Astrocyte (in vitro differentiated cells and primary cell): Measurements from ENCODE around the gene PLIN5. TPM values are rescaled to one million over a fixed set of nuclear protein-coding genes. Genes with fewer than 3 reads are reported as not detected.

Experiments
- DNase-seq: peaks from one replicate; pipeline ENCODE4 v3.0.0-alpha.2; 2010; ENCODE audit warnings: low read depth
- FAIRE-seq: peaks from 2 replicates; lab custom pipeline; 2011; peaks lifted over from hg19 to GRCh38; lab: Jason Lieb, UNC
- H2AFZ ChIP-seq: 2 replicates; pipeline ENCODE4 v1.6.0; 2012; ENCODE audit warnings: low read depth, low read length, inconsistent platforms
- H3K27ac ChIP-seq: 2 replicates; pipeline ENCODE4 v1.5.1; 2011; ENCODE audit warnings: low read depth, low read length, inconsistent platforms
- H3K27me3 ChIP-seq: 2 replicates; pipeline ENCODE4 v1.6.0; 2011; ENCODE audit warnings: low read length, inconsistent platforms; ENCODE audit not compliant: insufficient read depth
- H3K36me3 ChIP-seq: 2 replicates; pipeline ENCODE4 v1.5.1; 2011; ENCODE audit warnings: low read length, inconsistent platforms; ENCODE audit not compliant: insufficient read depth
- H3K4me1 ChIP-seq: 2 replicates; pipeline ENCODE4 v1.5.1; 2011; ENCODE audit warnings: low read length, inconsistent platforms; ENCODE audit not compliant: insufficient read depth
- H3K4me2 ChIP-seq: 2 replicates; pipeline ENCODE4 v1.6.0; 2012; ENCODE audit warnings: low read length, inconsistent platforms
- H3K4me3 ChIP-seq: 2 replicates; pipeline ENCODE4 v1.5.1; 2011; ENCODE audit warnings: low read depth, mild to moderate bottlenecking, low read length, inconsistent platforms; ENCODE audit not compliant: insufficient read depth
- H3K79me2 ChIP-seq: 2 replicates; pipeline ENCODE4 v1.6.0; 2012; ENCODE audit warnings: mild to moderate bottlenecking, low read length, inconsistent platforms; ENCODE audit not compliant: insufficient read depth
- H3K9ac ChIP-seq: 2 replicates; pipeline ENCODE4 v1.6.0; 2012; ENCODE audit warnings: mild to moderate bottlenecking, low read length, inconsistent platforms
- H3K9me3 ChIP-seq: 2 replicates; pipeline ENCODE4 v1.5.1; 2012; ENCODE audit warnings: low read depth, mild to moderate bottlenecking, low read length, inconsistent platforms; ENCODE audit not compliant: insufficient read depth
- H4K20me1 ChIP-seq: 2 replicates; pipeline ENCODE4 v1.6.0; 2012; ENCODE audit warnings: low read length, inconsistent platforms; ENCODE audit not compliant: insufficient read depth
- H3K27ac Mint-ChIP-seq: one replicate; pipeline ENCODE4 v1.8.0; 2021; ENCODE audit warnings: mild to moderate bottlenecking, mixed read lengths; ENCODE audit not compliant: unreplicated experiment
- H3K27me3 Mint-ChIP-seq: one replicate; pipeline ENCODE4 v1.8.0; 2021; ENCODE audit warnings: low read depth, mixed read lengths; ENCODE audit not compliant: unreplicated experiment
- H3K36me3 Mint-ChIP-seq: one replicate; pipeline ENCODE4 v1.8.0; 2021; ENCODE audit warnings: low read depth, mixed read lengths; ENCODE audit not compliant: unreplicated experiment
- H3K4me1 Mint-ChIP-seq: one replicate; pipeline ENCODE4 v1.8.0; 2021; ENCODE audit warnings: low read depth, mixed read lengths; ENCODE audit not compliant: unreplicated experiment
- H3K4me3 Mint-ChIP-seq: one replicate; pipeline ENCODE4 v1.8.0; 2021; ENCODE audit warnings: mild to moderate bottlenecking, moderate library complexity, mixed read lengths; ENCODE audit not compliant: unreplicated experiment
- H3K9me3 Mint-ChIP-seq: one replicate; pipeline ENCODE4 v1.8.0; 2021; ENCODE audit warnings: mild to moderate bottlenecking, mixed read lengths; ENCODE audit not compliant: unreplicated experiment
- CTCF ChIP-seq: IDR thresholded peaks from 2 replicates; pipeline ENCODE4 v1.5.1; 2011; ENCODE audit warnings: low read depth, mild to moderate bottlenecking, inconsistent platforms, low read length, moderate library complexity; ENCODE audit not compliant: insufficient read depth
- EZH2 ChIP-seq: IDR thresholded peaks from 2 replicates; pipeline ENCODE4 v1.6.1; 2012; ENCODE audit warnings: mild to moderate bottlenecking, low read length, inconsistent platforms; ENCODE audit not compliant: insufficient read depth
- total RNA-seq: library from RNA; stranded (reverse); gene quantifications from 2 replicates; pipeline ENCODE4 v1.2.1, GENCODE V29; 2021

PLIN5 gene
- total RNA-seq, 1 donor from 2014 or later: not detected

GRCh38 chr19:4525563-4526002 is 9.4 kb downstream of the PLIN5 start:
- DNase-seq (no peak), FAIRE-seq (no peak)
- H3K9me3 ChIP-seq: no peaks in the 10 kb centered on the region
- no peak overlapping the region for H3K9ac ChIP-seq
- no peak overlapping the region for H3K4me3 ChIP-seq
- no peaks in the 10 kb centered on the region for H3K4me1 ChIP-seq
- Mint-ChIP-seq H3K4me3 (no peak overlapping the region), H3K4me1 (peaks cover 6% of the 10 kb centered on the region), H3K27me3 (peaks cover 25% of the 10 kb centered on the region), H3K9me3 (no peaks in the 10 kb centered on the region), H3K36me3 (no peaks in the 10 kb centered on the region), H3K27ac (no peak overlapping the region)
- no peaks in the 10 kb centered on the region for H3K36me3 ChIP-seq
- no peak overlapping the region for H2AFZ ChIP-seq
- no peaks in the 10 kb centered on the region for H3K79me2 ChIP-seq
- H4K20me1 ChIP-seq: no peaks in the 10 kb centered on the region
- TF ChIP-seq EZH2 (no peak), CTCF (no peak)
- no peaks in the 10 kb centered on the region for H3K27me3 ChIP-seq
- H3K27ac ChIP-seq: no peak overlapping the region
- H3K4me2 ChIP-seq: no peak overlapping the region

GRCh38 chr19:4524808-4525562 is 10.0 kb downstream of the PLIN5 start:
- no peak overlapping the region for H2AFZ ChIP-seq
- Mint-ChIP-seq H3K27me3 (peaks cover 24% of the 10 kb centered on the region), H3K36me3 (no peaks in the 10 kb centered on the region), H3K9me3 (peaks cover under 1% of the 10 kb centered on the region), H3K4me1 (peaks cover 6% of the 10 kb centered on the region), H3K4me3 (no peak overlapping the region), H3K27ac (no peak overlapping the region)
- no peaks in the 10 kb centered on the region for H3K36me3 ChIP-seq
- no peak for DNase-seq
- no peaks in the 10 kb centered on the region for H3K4me1 ChIP-seq
- H3K4me3 ChIP-seq: no peak overlapping the region
- H3K9ac ChIP-seq: no peak overlapping the region
- no peaks in the 10 kb centered on the region for H3K27me3 ChIP-seq
- FAIRE-seq: no peak
- H3K9me3 ChIP-seq: no peaks in the 10 kb centered on the region
- H4K20me1 ChIP-seq: no peaks in the 10 kb centered on the region
- H3K4me2 ChIP-seq: no peak overlapping the region
- H3K27ac ChIP-seq: no peak overlapping the region
- TF ChIP-seq CTCF (peak; percentile 63), EZH2 (no peak)
- no peaks in the 10 kb centered on the region for H3K79me2 ChIP-seq
